MCF 10A (cell line): ENCODE data around the gene WDR27. TPM values are rescaled to one million over a fixed set of nuclear protein-coding genes. Genes with fewer than 3 reads are reported as not detected.

ENCODE experiments used
- BruUV-seq: library from RNA; stranded (reverse); fragments of 400-500 nt; replicated peaks from 2 replicates; lab custom pipeline; 2021; lab: Mats Ljungman, UMichigan
- CTCF ChIA-PET: fragments of 300-600 bp; sonication (Branson Sonifier 250); formaldehyde crosslinking; extraction: SDS; loops from one replicate; lab custom pipeline; 2021; ENCODE audit warnings: antibody characterized with exemption, inconsistent platforms; lab: Yijun Ruan, JAX
- POLR2A ChIA-PET: fragments of 300-600, 350-650 bp; sonication (Branson Sonifier 250); formaldehyde crosslinking; extraction: SDS; loops from one replicate; lab custom pipeline; 2020; ENCODE audit warnings: antibody characterized with exemption, inconsistent platforms; lab: Yijun Ruan, JAX
- DNase-seq: peaks from one replicate; pipeline ENCODE4 v3.0.0-alpha.2; 2018; ENCODE audit not compliant: unreplicated experiment
- H3K27ac Mint-ChIP-seq: one replicate; pipeline ENCODE4 v1.8.0; 2022; ENCODE audit warnings: mild to moderate bottlenecking, low read depth, mixed read lengths; ENCODE audit not compliant: unreplicated experiment
- H3K27me3 Mint-ChIP-seq: one replicate; pipeline ENCODE4 v1.8.0; 2022; ENCODE audit warnings: mixed read lengths; ENCODE audit not compliant: insufficient read depth, unreplicated experiment
- H3K36me3 Mint-ChIP-seq: one replicate; pipeline ENCODE4 v1.8.0; 2022; ENCODE audit warnings: mild to moderate bottlenecking, moderate library complexity, mixed read lengths; ENCODE audit not compliant: insufficient read depth, unreplicated experiment
- H3K4me1 Mint-ChIP-seq: one replicate; pipeline ENCODE4 v1.8.0; 2022; ENCODE audit warnings: mixed read lengths; ENCODE audit not compliant: insufficient read depth, unreplicated experiment
- H3K4me3 Mint-ChIP-seq: one replicate; pipeline ENCODE4 v1.8.0; 2022; ENCODE audit warnings: mild to moderate bottlenecking, moderate library complexity, mixed read lengths; ENCODE audit not compliant: unreplicated experiment
- H3K9me3 Mint-ChIP-seq: one replicate; pipeline ENCODE4 v1.8.0; 2022; ENCODE audit warnings: mixed read lengths; ENCODE audit not compliant: unreplicated experiment
- CTCF ChIP-seq: fragments of 200-600 bp; IDR thresholded peaks from one replicate; pipeline ENCODE4 v1.8.0; 2022; ENCODE audit warnings: antibody characterized with exemption, mild to moderate bottlenecking; ENCODE audit not compliant: unreplicated experiment
- intact Hi-C: fragments of 100-400 bp; cut with micrococcal nuclease; formaldehyde crosslinking; loops from 2 replicates; pipeline ENCODE4 v1.14.1; 2022
- total RNA-seq: library from RNA; stranded (reverse); gene quantifications from 2 replicates; pipeline ENCODE4 v1.2.3, GENCODE V29; 2022

WDR27 gene
- total RNA-seq, 1 experiment from 2014 or later = 80.6 TPM

- Mint-ChIP-seq H3K27me3 (no peaks in the 10 kb centered on the region), H3K4me1 (no peaks in the 10 kb centered on the region), H3K27ac (no peak overlapping the region), H3K4me3 (no peak overlapping the region), H3K36me3 (peaks cover 6% of the 10 kb centered on the region), H3K9me3 (peaks cover 11% of the 10 kb centered on the region)
- CTCF ChIA-PET = interaction anchor here (1.0 to 2.5 kb wide), 2 partner anchors 9 to 572 kb away, joined by 6 to 11 read pairs; no protein-coding TSS in a partner anchor
- POLR2A ChIA-PET = interaction anchor here (0.6 to 1.4 kb wide), 5 partner anchors 10 to 186 kb away, joined by 3 to 4 read pairs (median 3); no protein-coding TSS in a partner anchor
- no TSS peak for BruUV-seq
- no peak for DNase-seq
- no peak for TF ChIP-seq CTCF
- intact Hi-C loops = no loop called here
Observed at GRCh38 chr6:169528755-169529154, 173.1 kb downstream of the WDR27 start.

- POLR2A ChIA-PET = interaction anchor here (0.6 to 0.7 kb wide), 2 partner anchors 10 to 540 kb away, joined by 3 read pairs; no protein-coding TSS in a partner anchor
- Mint-ChIP-seq H3K4me1 (no peaks in the 10 kb centered on the region), H3K27me3 (no peaks in the 10 kb centered on the region), H3K9me3 (no peaks in the 10 kb centered on the region), H3K27ac (no peak overlapping the region), H3K36me3 (peaks cover 6% of the 10 kb centered on the region), H3K4me3 (no peak overlapping the region)
- CTCF ChIA-PET = no interaction called here
- BruUV-seq = no TSS peak
- DNase-seq = no peak
- no peak for TF ChIP-seq CTCF
- intact Hi-C loops = no loop called here
Observed at GRCh38 chr6:169527306-169527705, 174.5 kb downstream of the WDR27 start.

- Mint-ChIP-seq H3K27me3 (no peaks in the 10 kb centered on the region), H3K36me3 (no peaks in the 10 kb centered on the region), H3K27ac (no peak overlapping the region), H3K9me3 (peaks cover 8% of the 10 kb centered on the region), H3K4me1 (no peaks in the 10 kb centered on the region), H3K4me3 (no peak overlapping the region)
- ChIA-PET POLR2A (interaction anchor here (1.1 kb wide), 1 partner anchor 12 kb away, joined by 3 read pairs; no protein-coding TSS in a partner anchor), CTCF (interaction anchor here (0.6 kb wide), 2 partner anchors 206 to 701 kb away, joined by 3 to 5 read pairs; no protein-coding TSS in a partner anchor)
- BruUV-seq = no TSS peak
- DNase-seq = no peak
- intact Hi-C loops = no loop called here
- no peak for TF ChIP-seq CTCF
Observed at GRCh38 chr6:169521825-169522224, 180.0 kb downstream of the WDR27 start.

- no TSS peak for BruUV-seq
- H3K4me3 Mint-ChIP-seq = no peak overlapping the region
- H3K36me3 Mint-ChIP-seq = no peaks in the 10 kb centered on the region
- no peaks in the 10 kb centered on the region for H3K4me1 Mint-ChIP-seq
- POLR2A ChIA-PET = no interaction called here
- no peak for DNase-seq
- no peaks in the 10 kb centered on the region for H3K27me3 Mint-ChIP-seq
- H3K9me3 Mint-ChIP-seq = peaks cover 8% of the 10 kb centered on the region
- TF ChIP-seq CTCF = no peak
- CTCF ChIA-PET = interaction anchor here (0.7 to 1.7 kb wide), 8 partner anchors 9 to 627 kb away, joined by 3 to 10 read pairs (median 4); no protein-coding TSS in a partner anchor
- H3K27ac Mint-ChIP-seq = no peak overlapping the region
- intact Hi-C loops = no loop called here
Observed at GRCh38 chr6:169520104-169520503, 181.7 kb downstream of the WDR27 start.
